K562 (cell line): Measurements from ENCODE around the gene TUBB4B. TPM values are rescaled to one million over a fixed set of nuclear protein-coding genes. Genes with fewer than 3 reads are reported as not detected.

ENCODE experiments used
- ATAC-seq: fragments of 200-7000 bp; cut with Tn5 transposase; 3 replicates; pipeline ENCODE4 v1.9.1; 2020; ENCODE audit warnings: moderate library complexity
- BruUV-seq: library from RNA; stranded (reverse); fragments of 400-500 nt; replicated peaks from 2 replicates; lab custom pipeline; 2021; lab: Mats Ljungman, UMichigan
- CTCF ChIA-PET: fragments of 300-600 bp; formaldehyde crosslinking; extraction: SDS; loops from one replicate; lab custom pipeline; 2021; ENCODE audit warnings: low intra/inter-chr PET ratio; lab: Yijun Ruan, JAX
- POLR2A ChIA-PET: fragments of 300-600, 350-650 bp; sonication (Branson Sonifier 250); formaldehyde crosslinking; extraction: SDS; loops from one replicate; lab custom pipeline; 2021; ENCODE audit warnings: antibody characterized with exemption, inconsistent platforms; lab: Yijun Ruan, JAX
- DNase-seq, 4 experiments: peaks; one replicate each; pipeline versions ENCODE4 v3.0.0 to v3.0.0-alpha.2; 2011 to 2018; ENCODE audit warnings: low spot score in 3 of 4, mixed read lengths in 3 of 4; ENCODE audit errors: extremely low read depth in 1 of 4
- FAIRE-seq: peaks from 2 replicates; lab custom pipeline; 2011; peaks lifted over from hg19 to GRCh38; lab: Jason Lieb, UNC
- H2AFZ ChIP-seq: 2 replicates; pipeline ENCODE4 v1.6.0; 2011; ENCODE audit warnings: low read depth, low read length, control low read depth, inconsistent platforms
- H3K27ac ChIP-seq: fragments of 200-600 bp; 3 replicates; pipeline ENCODE4 v1.8.0; 2011; ENCODE audit warnings: low read depth, mild to moderate bottlenecking, control low read depth, inconsistent platforms, low read length, moderate library complexity, mixed read lengths; ENCODE audit errors: extremely low read depth
- H3K27me3 ChIP-seq, 2 experiments: fragments of 300-600 bp in 1 of 2; 2 replicates in 1 of 2; 3 replicates in 1 of 2; pipeline versions ENCODE4 v1.6.0 to v1.8.0; 2011; ENCODE audit warnings: inconsistent platforms in 2 of 2, low read length in 2 of 2, mild to moderate bottlenecking in 1 of 2, mixed read lengths in 1 of 2, moderate library complexity in 1 of 2; ENCODE audit not compliant: control insufficient read depth in 2 of 2, insufficient read depth in 2 of 2
- H3K36me3 ChIP-seq: fragments of 300-600 bp; 3 replicates; pipeline ENCODE4 v1.8.0; 2011; ENCODE audit warnings: mild to moderate bottlenecking, low read length, inconsistent platforms; ENCODE audit not compliant: control insufficient read depth, insufficient read depth
- H3K4me1 ChIP-seq, 2 experiments: fragments of 200-600 bp in 1 of 2; replicated peaks in 1 of 2; 2 replicates in 1 of 2; 3 replicates in 1 of 2; pipeline versions ENCODE4 v1.5.1 to v1.8.0; 2011; ENCODE audit warnings: inconsistent platforms in 2 of 2, low read length in 2 of 2, mild to moderate bottlenecking in 1 of 2, mixed read lengths in 1 of 2, moderate library complexity in 1 of 2; ENCODE audit not compliant: control insufficient read depth in 2 of 2, insufficient read depth in 2 of 2
- H3K4me2 ChIP-seq: 2 replicates; pipeline ENCODE4 v1.6.1; 2011; ENCODE audit warnings: low read length, control low read depth, inconsistent platforms, mixed read lengths; ENCODE audit not compliant: insufficient read depth
- H3K4me3 ChIP-seq: fragments of 200-600 bp; sonication (generic), shearing (Covaris generic); 2 replicates; pipeline ENCODE4 v1.5.1; 2016; ENCODE audit warnings: control low read depth, inconsistent platforms
- H3K79me2 ChIP-seq: fragments of 200-600 bp; 3 replicates; pipeline ENCODE4 v1.8.0; 2011; ENCODE audit warnings: low read length, inconsistent platforms; ENCODE audit not compliant: control insufficient read depth, insufficient read depth
- H3K9ac ChIP-seq, 2 experiments: 2 replicates each; pipeline versions ENCODE4 v1.6.0 to v1.6.1; 2011; ENCODE audit warnings: low read depth in 2 of 2, low read length in 2 of 2, control low read depth in 1 of 2, inconsistent platforms in 1 of 2, mild to moderate bottlenecking in 1 of 2, mixed read lengths in 1 of 2; ENCODE audit not compliant: insufficient read depth in 1 of 2
- H3K9me1 ChIP-seq: one replicate; pipeline ENCODE4 v1.6.0; 2011; ENCODE audit warnings: inconsistent platforms, mild to moderate bottlenecking, low read length, moderate library complexity; ENCODE audit not compliant: control insufficient read depth, insufficient read depth
- H3K9me3 ChIP-seq: replicated peaks from 2 replicates; pipeline ENCODE4 v1.5.1; 2011; ENCODE audit warnings: low read depth, low read length, inconsistent platforms; ENCODE audit not compliant: control insufficient read depth, insufficient read depth
- H4K20me1 ChIP-seq: replicated peaks from 2 replicates; pipeline ENCODE4 v1.6.1; 2011; ENCODE audit warnings: low read length, inconsistent platforms, mixed read lengths; ENCODE audit not compliant: control insufficient read depth, insufficient read depth
- NCOR1 ChIP-seq: fragments of 450-650 bp; IDR thresholded peaks from 2 replicates; pipeline ENCODE4 v1.6.1; 2016; ENCODE audit warnings: mild to moderate bottlenecking, moderate library complexity
- POLR2G ChIP-seq: fragments of 200-400 bp; formaldehyde crosslinking; IDR thresholded peaks from 2 replicates; pipeline ENCODE4 v1.6.1; 2017; ENCODE audit warnings: low read depth, mild to moderate bottlenecking, antibody characterized with exemption, low read length, moderate library complexity
- RB1 ChIP-seq: fragments of 450-650 bp; IDR thresholded peaks from 2 replicates; pipeline ENCODE4 v1.6.1; 2017; ENCODE audit warnings: low read depth, mild to moderate bottlenecking
- RBFOX2 ChIP-seq: fragments of 200-400 bp; formaldehyde crosslinking; IDR thresholded peaks from 2 replicates; pipeline ENCODE4 v1.6.1; 2017; ENCODE audit warnings: low read depth, mild to moderate bottlenecking, low read length, moderate library complexity
- SETDB1 ChIP-seq: IDR thresholded peaks from one replicate; pipeline ENCODE4 v1.6.1; 2012; ENCODE audit warnings: low read length, control low read depth, inconsistent platforms
- SPI1 ChIP-seq: IDR thresholded peaks from 2 replicates; pipeline ENCODE4 v1.6.1; 2011; ENCODE audit warnings: low read depth, low read length, control low read depth, borderline replicate concordance
- ZNF507 ChIP-seq: conservative IDR thresholded peaks from 2 replicates; pipeline ENCODE4 v1.6.1; 2017; ENCODE audit warnings: missing genetic modification characterization, missing compliant biosample characterization
- WGBS: fragments of 100-300 bp; shearing (Covaris generic); methylation state at CpG from one replicate; pipeline ENCODE4 v1.1.6; 2016; ENCODE audit warnings: low coverage, mixed read lengths; ENCODE audit not compliant: insufficient coverage; ENCODE audit errors: missing lambda C conversion rate; 5-methylcytosine and 5-hydroxymethylcytosine counted together
- in situ Hi-C: fragments of 300-500 bp; cut with MboI; formaldehyde crosslinking; loops from 4 replicates; pipeline ENCODE4 v1.15.0; 2018; ENCODE audit warnings: inconsistent platforms, mixed read lengths
- intact Hi-C: fragments of 100-400 bp; cut with micrococcal nuclease; formaldehyde crosslinking; loops from 2 replicates; pipeline ENCODE4 v1.14.2; 2022
- polyA plus RNA-seq, 8 experiments: library from polyadenylated mRNA; depleted of rRNA in 4 of 8; stranded (reverse) in 5 of 8; unstranded in 3 of 8; fragments of >200 nt; fragmentation: Nextera tagmentation in 2 of 8; fragmentation: Illumina TruSeq in 1 of 8; extraction: Ambion mirVana in 2 of 8; extraction: Trizol in 1 of 8; gene quantifications; 2 replicates each; pipeline versions ENCODE4 v1.2.1 to v1.2.3, GENCODE V29; 2011 to 2014; ENCODE audit warnings: inconsistent platforms in 1 of 8, missing spikeins in 1 of 8
- total RNA-seq, 7 experiments: library from RNA; depleted of rRNA in 6 of 7; stranded (reverse); fragments of >200 nt in 6 of 7; fragmentation: Illumina TruSeq in 2 of 7; extraction: Trizol in 2 of 7; gene quantifications; 2 replicates each; pipeline versions ENCODE4 v1.2.1 to v1.2.3, GENCODE V29; 2011 to 2021; ENCODE audit warnings: low replicate concordance in 1 of 7
- TF ChIP-seq, protein P1 (sequence below): fragments of 200-400 bp; formaldehyde crosslinking; IDR thresholded peaks from 2 replicates; pipeline ENCODE4 v1.6.1; 2017; ENCODE audit warnings: mild to moderate bottlenecking, low read depth, low read length, moderate library complexity
- TF ChIP-seq, protein P2 (sequence below): sonication (generic); formaldehyde crosslinking; IDR thresholded peaks from 2 replicates; pipeline ENCODE4 v1.8.0; 2023; ENCODE audit warnings: missing genetic modification reagents, mild to moderate bottlenecking, borderline replicate concordance

Gene TUBB4B
- total and polyA plus RNA-seq, 9 of the 15 experiments (the other 6 are each of a cell fraction or from before 2014, with no cell fraction given) = 24.1 to 443 (median 268) TPM

DNA sequence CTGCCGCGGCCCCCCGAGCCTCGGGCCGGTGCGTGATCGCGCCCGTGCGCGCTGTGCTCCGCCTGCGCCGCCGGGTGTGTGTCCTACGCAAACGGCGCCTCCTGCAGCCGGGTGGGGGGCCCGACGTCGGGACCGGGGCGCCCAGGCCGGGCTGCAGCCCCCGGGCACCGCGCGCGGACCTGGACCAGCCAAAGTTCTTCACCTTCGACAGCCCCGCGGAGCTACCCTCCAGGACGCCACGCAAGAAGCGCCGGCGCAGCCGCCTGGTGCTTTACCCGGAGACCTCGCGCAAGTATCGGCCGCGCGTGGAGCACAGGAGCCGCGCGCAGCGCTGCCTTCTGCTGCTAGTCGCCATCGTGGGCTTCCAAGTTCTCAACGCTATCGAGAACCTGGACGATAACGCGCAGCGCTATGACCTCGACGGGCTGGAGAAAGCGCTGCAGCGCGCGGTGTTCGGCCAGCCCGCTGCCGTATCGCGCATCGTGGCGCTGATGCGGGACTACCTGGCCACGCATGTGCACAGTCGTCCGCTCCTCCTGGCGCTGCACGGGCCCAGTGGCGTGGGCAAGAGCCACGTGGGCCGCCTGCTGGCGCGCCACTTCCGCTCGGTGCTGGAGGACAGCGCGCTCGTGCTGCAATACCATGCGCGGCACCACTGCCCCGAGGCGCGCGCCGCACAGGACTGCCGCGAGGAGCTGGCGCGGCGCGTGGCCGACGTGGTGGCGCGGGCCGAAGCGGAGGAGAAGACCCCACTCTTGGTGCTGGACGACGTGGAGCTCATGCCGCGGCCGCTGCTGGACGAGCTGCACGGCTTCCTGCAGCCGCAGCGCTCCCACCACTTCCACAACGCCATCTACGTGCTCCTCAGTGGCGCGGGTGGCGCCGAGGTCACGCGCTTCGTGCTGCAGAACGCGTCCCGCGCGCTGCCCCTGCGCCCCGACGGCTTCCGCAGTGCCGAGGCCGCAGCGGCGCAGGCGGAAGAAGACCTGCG is 37.9 kb downstream of the TUBB4B start (continued):
- TF ChIP-seq, protein P1, sequence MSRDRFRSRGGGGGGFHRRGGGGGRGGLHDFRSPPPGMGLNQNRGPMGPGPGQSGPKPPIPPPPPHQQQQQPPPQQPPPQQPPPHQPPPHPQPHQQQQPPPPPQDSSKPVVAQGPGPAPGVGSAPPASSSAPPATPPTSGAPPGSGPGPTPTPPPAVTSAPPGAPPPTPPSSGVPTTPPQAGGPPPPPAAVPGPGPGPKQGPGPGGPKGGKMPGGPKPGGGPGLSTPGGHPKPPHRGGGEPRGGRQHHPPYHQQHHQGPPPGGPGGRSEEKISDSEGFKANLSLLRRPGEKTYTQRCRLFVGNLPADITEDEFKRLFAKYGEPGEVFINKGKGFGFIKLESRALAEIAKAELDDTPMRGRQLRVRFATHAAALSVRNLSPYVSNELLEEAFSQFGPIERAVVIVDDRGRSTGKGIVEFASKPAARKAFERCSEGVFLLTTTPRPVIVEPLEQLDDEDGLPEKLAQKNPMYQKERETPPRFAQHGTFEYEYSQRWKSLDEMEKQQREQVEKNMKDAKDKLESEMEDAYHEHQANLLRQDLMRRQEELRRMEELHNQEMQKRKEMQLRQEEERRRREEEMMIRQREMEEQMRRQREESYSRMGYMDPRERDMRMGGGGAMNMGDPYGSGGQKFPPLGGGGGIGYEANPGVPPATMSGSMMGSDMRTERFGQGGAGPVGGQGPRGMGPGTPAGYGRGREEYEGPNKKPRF = no peak

DNA sequence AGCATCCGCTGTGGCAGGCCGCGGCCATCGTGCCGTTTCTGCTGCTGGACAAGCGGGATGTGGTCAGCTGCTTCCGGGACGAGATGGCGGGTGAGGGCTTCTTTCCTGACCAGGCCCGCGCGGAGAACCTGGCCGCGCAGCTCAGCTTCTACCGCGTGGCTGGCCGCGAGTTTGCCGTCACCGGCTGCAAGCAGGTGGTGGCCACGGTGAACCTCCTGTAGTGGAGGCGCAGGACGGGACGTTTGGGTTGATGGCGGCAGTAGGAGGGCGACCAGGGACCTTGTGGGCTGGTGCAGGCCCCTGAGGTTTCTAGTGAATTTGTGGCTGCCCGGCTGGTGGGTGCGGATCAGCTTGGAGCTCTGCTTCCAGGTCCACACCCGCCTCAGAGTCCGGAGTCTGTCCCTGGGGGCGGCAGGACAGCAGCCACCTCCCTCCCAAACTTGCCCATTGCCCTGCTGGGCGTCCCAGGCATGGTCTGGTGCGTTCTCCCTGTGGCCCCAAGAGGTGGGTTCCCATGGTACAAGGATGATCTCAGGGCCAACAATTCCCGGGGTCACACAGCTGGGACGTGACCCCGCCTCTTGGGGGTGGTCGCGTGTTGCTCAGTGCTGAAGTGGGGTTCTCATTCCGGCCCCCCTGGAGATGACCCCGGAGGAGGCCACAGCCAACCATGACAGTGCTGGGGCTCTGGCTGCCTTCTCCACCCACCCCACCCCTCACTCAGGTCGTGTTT is 38.8 kb downstream of the TUBB4B start:
- no peak overlapping the region for H3K4me2 ChIP-seq
- H3K79me2 ChIP-seq = peaks cover 37% of the 10 kb centered on the region
- no peak overlapping the region for H3K27ac ChIP-seq
- H3K9me3 ChIP-seq = no peaks in the 10 kb centered on the region
- H3K9me1 ChIP-seq = no peaks in the 10 kb centered on the region
- in situ Hi-C loops (no loop called here), intact Hi-C loops (no loop called here)
- H3K36me3 ChIP-seq = peaks cover 44% of the 10 kb centered on the region; the same call in 1 of the 3 replicates
- H3K27me3 ChIP-seq = no peaks in the 10 kb centered on the region
- H4K20me1 ChIP-seq = no peaks in the 10 kb centered on the region
- H3K4me3 ChIP-seq = no peak overlapping the region
- peak overlapping the region in 1 of 2 experiments; percentile 45; a peak in 1 of 4 replicates for H3K9ac ChIP-seq
- ChIA-PET POLR2A (interaction anchor here (0.7 to 0.8 kb wide), 2 partner anchors 19 to 23 kb away, joined by 3 to 4 read pairs; partner anchors contain the start of gene NRARP), CTCF (no interaction called here)
- DNase-seq = no peak
- no peak overlapping the region for H2AFZ ChIP-seq
- BruUV-seq = no TSS peak
- H3K4me1 ChIP-seq = peaks cover 17 to 70% of the 10 kb centered on the region in 2 experiments
- no peak for ATAC-seq
- WGBS = 89% methylated on average over 13 of the region's 41 CpGs
- no peak for FAIRE-seq
- TF ChIP-seq RBFOX2 (0 out of 2 replicates have a peak, but pooled peaks have one; percentile 10), SETDB1 (no peak), ZNF507 (no peak), NCOR1 (no peak), POLR2G (0 out of 2 replicates have a peak, but pooled peaks have one; percentile 9), SPI1 (no peak), RB1 (no peak)
- TF ChIP-seq, protein P2, sequence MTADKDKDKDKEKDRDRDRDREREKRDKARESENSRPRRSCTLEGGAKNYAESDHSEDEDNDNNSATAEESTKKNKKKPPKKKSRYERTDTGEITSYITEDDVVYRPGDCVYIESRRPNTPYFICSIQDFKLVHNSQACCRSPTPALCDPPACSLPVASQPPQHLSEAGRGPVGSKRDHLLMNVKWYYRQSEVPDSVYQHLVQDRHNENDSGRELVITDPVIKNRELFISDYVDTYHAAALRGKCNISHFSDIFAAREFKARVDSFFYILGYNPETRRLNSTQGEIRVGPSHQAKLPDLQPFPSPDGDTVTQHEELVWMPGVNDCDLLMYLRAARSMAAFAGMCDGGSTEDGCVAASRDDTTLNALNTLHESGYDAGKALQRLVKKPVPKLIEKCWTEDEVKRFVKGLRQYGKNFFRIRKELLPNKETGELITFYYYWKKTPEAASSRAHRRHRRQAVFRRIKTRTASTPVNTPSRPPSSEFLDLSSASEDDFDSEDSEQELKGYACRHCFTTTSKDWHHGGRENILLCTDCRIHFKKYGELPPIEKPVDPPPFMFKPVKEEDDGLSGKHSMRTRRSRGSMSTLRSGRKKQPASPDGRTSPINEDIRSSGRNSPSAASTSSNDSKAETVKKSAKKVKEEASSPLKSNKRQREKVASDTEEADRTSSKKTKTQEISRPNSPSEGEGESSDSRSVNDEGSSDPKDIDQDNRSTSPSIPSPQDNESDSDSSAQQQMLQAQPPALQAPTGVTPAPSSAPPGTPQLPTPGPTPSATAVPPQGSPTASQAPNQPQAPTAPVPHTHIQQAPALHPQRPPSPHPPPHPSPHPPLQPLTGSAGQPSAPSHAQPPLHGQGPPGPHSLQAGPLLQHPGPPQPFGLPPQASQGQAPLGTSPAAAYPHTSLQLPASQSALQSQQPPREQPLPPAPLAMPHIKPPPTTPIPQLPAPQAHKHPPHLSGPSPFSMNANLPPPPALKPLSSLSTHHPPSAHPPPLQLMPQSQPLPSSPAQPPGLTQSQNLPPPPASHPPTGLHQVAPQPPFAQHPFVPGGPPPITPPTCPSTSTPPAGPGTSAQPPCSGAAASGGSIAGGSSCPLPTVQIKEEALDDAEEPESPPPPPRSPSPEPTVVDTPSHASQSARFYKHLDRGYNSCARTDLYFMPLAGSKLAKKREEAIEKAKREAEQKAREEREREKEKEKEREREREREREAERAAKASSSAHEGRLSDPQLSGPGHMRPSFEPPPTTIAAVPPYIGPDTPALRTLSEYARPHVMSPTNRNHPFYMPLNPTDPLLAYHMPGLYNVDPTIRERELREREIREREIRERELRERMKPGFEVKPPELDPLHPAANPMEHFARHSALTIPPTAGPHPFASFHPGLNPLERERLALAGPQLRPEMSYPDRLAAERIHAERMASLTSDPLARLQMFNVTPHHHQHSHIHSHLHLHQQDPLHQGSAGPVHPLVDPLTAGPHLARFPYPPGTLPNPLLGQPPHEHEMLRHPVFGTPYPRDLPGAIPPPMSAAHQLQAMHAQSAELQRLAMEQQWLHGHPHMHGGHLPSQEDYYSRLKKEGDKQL (CRISPR knock-in tag) = no peak
